HepG2 (cell line): ENCODE data around the gene CD58. TPM values are rescaled to one million over a fixed set of nuclear protein-coding genes. Genes with fewer than 3 reads are reported as not detected.

Experiments
- BORCS8-MEF2B ChIP-seq: sonication (generic); formaldehyde crosslinking; IDR thresholded peaks from 2 replicates; pipeline ENCODE4 v1.8.0; 2022; ENCODE audit warnings: mild to moderate bottlenecking, missing genetic modification reagents
- EP300 ChIP-seq, 3 experiments: sonication (generic) in 1 of 3; formaldehyde crosslinking in 1 of 3; IDR thresholded peaks; 2 replicates each; pipeline versions ENCODE4 v1.5.1 to v1.6.1; 2011 to 2020; ENCODE audit warnings: low read depth in 2 of 3, low read length in 2 of 3, borderline replicate concordance in 1 of 3, improper control_type of control experiment in 1 of 3, mild to moderate bottlenecking in 1 of 3, missing genetic modification reagents in 1 of 3, moderate library complexity in 1 of 3
- ETV5 ChIP-seq: IDR thresholded peaks from 2 replicates; pipeline ENCODE4 v1.6.1; 2018; ENCODE audit warnings: missing biosample characterization, missing genetic modification reagents, inconsistent platforms, borderline replicate concordance
- FOSL1 ChIP-seq: sonication (generic); formaldehyde crosslinking; IDR thresholded peaks from 2 replicates; pipeline ENCODE4 v1.9.0; 2021; ENCODE audit warnings: missing genetic modification reagents, borderline replicate concordance
- NR2C2 ChIP-seq: sonication (generic); formaldehyde crosslinking; IDR thresholded peaks from 2 replicates; pipeline ENCODE4 v1.4.0; 2020; ENCODE audit warnings: missing genetic modification reagents, mild to moderate bottlenecking, moderate library complexity, borderline replicate concordance
- SALL2 ChIP-seq: sonication (generic); formaldehyde crosslinking; IDR thresholded peaks from 2 replicates; pipeline ENCODE4 v1.8.1; 2023; ENCODE audit warnings: mild to moderate bottlenecking, missing genetic modification reagents, inconsistent platforms
- ZNF329 ChIP-seq: sonication (generic); formaldehyde crosslinking; IDR thresholded peaks from 2 replicates; pipeline ENCODE4 v1.9.0; 2021; ENCODE audit warnings: low read depth, mild to moderate bottlenecking, missing genetic modification reagents
- polyA plus RNA-seq, 8 experiments: library from polyadenylated mRNA; depleted of rRNA in 3 of 8; stranded (reverse) in 7 of 8; unstranded in 1 of 8; fragments of >200 nt; fragmentation: Illumina TruSeq in 4 of 8; extraction: Trizol in 4 of 8; gene quantifications; 2 replicates each; pipeline versions ENCODE4 v1.2.1 to v1.2.3, GENCODE V29; 2011 to 2016; ENCODE audit warnings: low read depth in 4 of 8, missing spikeins in 1 of 8, mixed read lengths in 1 of 8; ENCODE audit not compliant: insufficient read depth in 1 of 8
- total RNA-seq, 5 experiments: library from RNA; depleted of rRNA; stranded (reverse); fragments of >200 nt; fragmentation: Illumina TruSeq; extraction: Trizol; gene quantifications; 2 replicates each; pipeline ENCODE4 v1.2.3, GENCODE V29; 2016; ENCODE audit warnings: low read depth in 1 of 5
- TF ChIP-seq, protein P1 (sequence below): IDR thresholded peaks from 2 replicates; pipeline ENCODE4 v1.4.0; 2020; ENCODE audit warnings: mild to moderate bottlenecking, missing genetic modification reagents
- TF ChIP-seq, protein P2 (sequence below): sonication (generic); formaldehyde crosslinking; IDR thresholded peaks from 2 replicates; pipeline ENCODE4 v1.8.1; 2023; ENCODE audit warnings: mild to moderate bottlenecking, missing genetic modification reagents
- TF ChIP-seq, protein P3 (sequence below): sonication (generic); formaldehyde crosslinking; IDR thresholded peaks from 2 replicates; pipeline ENCODE4 v1.4.0; 2020; ENCODE audit warnings: missing genetic modification reagents
- TF ChIP-seq, protein P4 (sequence below), 2 experiments: fragments of 450-650 bp in 1 of 2; sonication (generic) in 1 of 2; formaldehyde crosslinking in 1 of 2; IDR thresholded peaks; 2 replicates each; pipeline versions ENCODE4 v1.6.1 to v1.8.0; 2016 to 2022; ENCODE audit warnings: antibody characterized with exemption in 1 of 2, mild to moderate bottlenecking in 1 of 2, missing genetic modification reagents in 1 of 2

Gene CD58
- total and polyA plus RNA-seq, 2 of the 13 experiments (the other 11 are each of a cell fraction or from before 2014, with no cell fraction given) = 9.4 to 13.5 TPM

DNA sequence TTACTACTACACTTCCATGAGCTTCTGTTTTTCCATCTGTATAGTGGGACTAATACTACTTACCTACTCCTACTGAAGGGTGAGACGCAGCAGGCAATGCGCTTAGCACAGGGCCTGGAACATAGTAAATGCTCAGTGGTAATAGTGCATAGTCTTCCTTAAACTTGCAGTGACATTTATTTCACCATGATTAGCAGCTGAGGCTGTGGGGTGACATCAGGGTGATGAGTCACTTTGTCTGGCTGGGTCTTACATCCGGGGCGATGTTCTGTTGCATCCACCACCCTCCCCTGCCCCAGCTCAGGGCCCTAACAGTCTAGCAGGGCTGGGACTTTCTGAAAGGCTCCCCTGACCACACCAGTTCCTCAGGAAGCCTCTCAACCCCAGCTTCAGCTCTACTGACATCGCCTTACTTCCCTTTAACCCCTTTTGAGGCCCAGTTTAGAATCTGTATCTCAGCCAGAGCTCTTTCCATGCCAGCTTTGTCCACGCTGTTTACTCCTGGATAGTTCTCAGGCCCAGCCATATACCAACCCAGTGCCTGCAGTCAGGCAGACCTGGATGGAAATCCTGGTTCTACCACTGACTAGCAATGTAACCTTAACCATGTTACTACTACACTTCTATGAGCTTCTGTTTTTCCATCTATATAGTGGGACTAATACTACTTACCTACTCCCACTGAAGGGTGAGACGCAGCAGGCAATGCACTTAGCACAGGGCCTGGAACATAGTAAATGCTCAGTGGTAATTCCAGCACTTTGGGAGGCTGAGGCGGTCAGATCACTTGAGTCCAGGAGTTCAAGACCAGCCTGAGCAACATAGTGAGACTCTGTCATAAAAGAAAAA is 66.3 kb downstream of the CD58 start (continued):
- TF ChIP-seq EP300 (IDR thresholded peaks at IDR 0.05; ENCODE audit: low read depth in 2 of 2, low read length in 2 of 2) (0 out of 4 replicates have a peak, but pooled peaks of 1 of the 2 experiments have one; percentile 10), EP300 (CRISPR knock-in tag; IDR thresholded peaks at IDR 0.05; ENCODE audit: borderline replicate concordance) (no peak), SALL2 (no peak), NR2C2 (no peak), FOSL1 (CRISPR knock-in tag) (0 out of 2 replicates have a peak, but pooled peaks have one; percentile 25), BORCS8-MEF2B (CRISPR knock-in tag) (no peak), ETV5 (CRISPR knock-in tag) (peak; percentile 62; the same call in 1 of the 2 replicates), ZNF329 (no peak)
- TF ChIP-seq, protein P1, sequence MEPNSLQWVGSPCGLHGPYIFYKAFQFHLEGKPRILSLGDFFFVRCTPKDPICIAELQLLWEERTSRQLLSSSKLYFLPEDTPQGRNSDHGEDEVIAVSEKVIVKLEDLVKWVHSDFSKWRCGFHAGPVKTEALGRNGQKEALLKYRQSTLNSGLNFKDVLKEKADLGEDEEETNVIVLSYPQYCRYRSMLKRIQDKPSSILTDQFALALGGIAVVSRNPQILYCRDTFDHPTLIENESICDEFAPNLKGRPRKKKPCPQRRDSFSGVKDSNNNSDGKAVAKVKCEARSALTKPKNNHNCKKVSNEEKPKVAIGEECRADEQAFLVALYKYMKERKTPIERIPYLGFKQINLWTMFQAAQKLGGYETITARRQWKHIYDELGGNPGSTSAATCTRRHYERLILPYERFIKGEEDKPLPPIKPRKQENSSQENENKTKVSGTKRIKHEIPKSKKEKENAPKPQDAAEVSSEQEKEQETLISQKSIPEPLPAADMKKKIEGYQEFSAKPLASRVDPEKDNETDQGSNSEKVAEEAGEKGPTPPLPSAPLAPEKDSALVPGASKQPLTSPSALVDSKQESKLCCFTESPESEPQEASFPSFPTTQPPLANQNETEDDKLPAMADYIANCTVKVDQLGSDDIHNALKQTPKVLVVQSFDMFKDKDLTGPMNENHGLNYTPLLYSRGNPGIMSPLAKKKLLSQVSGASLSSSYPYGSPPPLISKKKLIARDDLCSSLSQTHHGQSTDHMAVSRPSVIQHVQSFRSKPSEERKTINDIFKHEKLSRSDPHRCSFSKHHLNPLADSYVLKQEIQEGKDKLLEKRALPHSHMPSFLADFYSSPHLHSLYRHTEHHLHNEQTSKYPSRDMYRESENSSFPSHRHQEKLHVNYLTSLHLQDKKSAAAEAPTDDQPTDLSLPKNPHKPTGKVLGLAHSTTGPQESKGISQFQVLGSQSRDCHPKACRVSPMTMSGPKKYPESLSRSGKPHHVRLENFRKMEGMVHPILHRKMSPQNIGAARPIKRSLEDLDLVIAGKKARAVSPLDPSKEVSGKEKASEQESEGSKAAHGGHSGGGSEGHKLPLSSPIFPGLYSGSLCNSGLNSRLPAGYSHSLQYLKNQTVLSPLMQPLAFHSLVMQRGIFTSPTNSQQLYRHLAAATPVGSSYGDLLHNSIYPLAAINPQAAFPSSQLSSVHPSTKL (CRISPR knock-in tag) = no peak
- TF ChIP-seq, protein P2, sequence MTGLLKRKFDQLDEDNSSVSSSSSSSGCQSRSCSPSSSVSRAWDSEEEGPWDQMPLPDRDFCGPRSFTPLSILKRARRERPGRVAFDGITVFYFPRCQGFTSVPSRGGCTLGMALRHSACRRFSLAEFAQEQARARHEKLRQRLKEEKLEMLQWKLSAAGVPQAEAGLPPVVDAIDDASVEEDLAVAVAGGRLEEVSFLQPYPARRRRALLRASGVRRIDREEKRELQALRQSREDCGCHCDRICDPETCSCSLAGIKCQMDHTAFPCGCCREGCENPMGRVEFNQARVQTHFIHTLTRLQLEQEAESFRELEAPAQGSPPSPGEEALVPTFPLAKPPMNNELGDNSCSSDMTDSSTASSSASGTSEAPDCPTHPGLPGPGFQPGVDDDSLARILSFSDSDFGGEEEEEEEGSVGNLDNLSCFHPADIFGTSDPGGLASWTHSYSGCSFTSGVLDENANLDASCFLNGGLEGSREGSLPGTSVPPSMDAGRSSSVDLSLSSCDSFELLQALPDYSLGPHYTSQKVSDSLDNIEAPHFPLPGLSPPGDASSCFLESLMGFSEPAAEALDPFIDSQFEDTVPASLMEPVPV (CRISPR knock-in tag) = no peak
- TF ChIP-seq, protein P3, sequence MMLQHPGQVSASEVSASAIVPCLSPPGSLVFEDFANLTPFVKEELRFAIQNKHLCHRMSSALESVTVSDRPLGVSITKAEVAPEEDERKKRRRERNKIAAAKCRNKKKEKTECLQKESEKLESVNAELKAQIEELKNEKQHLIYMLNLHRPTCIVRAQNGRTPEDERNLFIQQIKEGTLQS (CRISPR knock-in tag) = 0 out of 2 replicates have a peak, but pooled peaks have one; percentile 43
- TF ChIP-seq, protein P4, sequence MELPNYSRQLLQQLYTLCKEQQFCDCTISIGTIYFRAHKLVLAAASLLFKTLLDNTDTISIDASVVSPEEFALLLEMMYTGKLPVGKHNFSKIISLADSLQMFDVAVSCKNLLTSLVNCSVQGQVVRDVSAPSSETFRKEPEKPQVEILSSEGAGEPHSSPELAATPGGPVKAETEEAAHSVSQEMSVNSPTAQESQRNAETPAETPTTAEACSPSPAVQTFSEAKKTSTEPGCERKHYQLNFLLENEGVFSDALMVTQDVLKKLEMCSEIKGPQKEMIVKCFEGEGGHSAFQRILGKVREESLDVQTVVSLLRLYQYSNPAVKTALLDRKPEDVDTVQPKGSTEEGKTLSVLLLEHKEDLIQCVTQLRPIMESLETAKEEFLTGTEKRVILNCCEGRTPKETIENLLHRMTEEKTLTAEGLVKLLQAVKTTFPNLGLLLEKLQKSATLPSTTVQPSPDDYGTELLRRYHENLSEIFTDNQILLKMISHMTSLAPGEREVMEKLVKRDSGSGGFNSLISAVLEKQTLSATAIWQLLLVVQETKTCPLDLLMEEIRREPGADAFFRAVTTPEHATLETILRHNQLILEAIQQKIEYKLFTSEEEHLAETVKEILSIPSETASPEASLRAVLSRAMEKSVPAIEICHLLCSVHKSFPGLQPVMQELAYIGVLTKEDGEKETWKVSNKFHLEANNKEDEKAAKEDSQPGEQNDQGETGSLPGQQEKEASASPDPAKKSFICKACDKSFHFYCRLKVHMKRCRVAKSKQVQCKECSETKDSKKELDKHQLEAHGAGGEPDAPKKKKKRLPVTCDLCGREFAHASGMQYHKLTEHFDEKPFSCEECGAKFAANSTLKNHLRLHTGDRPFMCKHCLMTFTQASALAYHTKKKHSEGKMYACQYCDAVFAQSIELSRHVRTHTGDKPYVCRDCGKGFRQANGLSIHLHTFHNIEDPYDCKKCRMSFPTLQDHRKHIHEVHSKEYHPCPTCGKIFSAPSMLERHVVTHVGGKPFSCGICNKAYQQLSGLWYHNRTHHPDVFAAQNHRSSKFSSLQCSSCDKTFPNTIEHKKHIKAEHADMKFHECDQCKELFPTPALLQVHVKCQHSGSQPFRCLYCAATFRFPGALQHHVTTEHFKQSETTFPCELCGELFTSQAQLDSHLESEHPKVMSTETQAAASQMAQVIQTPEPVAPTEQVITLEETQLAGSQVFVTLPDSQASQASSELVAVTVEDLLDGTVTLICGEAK (IDR thresholded peaks at IDR 0.05) = no peak
- TF ChIP-seq, protein P4 (CRISPR knock-in tag; IDR thresholded peaks at IDR 0.05) = no peak
